GM21423 (cell line): ENCODE data around the gene PPP2R3A.

ENCODE experiments used
- ATAC-seq: cut with Tn5 transposase; IDR thresholded peaks from one replicate; pipeline ENCODE4 v1.9.1; 2021; ENCODE audit warnings: mild to moderate bottlenecking, moderate library complexity; ENCODE audit not compliant: unreplicated experiment

PPP2R3A gene

GRCh38 chr3:135966962-135967274 lies 1.4 kb downstream of the PPP2R3A start:
- no peak for ATAC-seq

GRCh38 chr3:135967867-135968266 lies 2.3 kb downstream of the PPP2R3A start:
- ATAC-seq, result no peak

GRCh38 chr3:135970506-135971116 lies 5.1 kb downstream of the PPP2R3A start:
- no peak for ATAC-seq

- no peak for ATAC-seq
These were observed 8.3 kb downstream of the PPP2R3A start for GRCh38 chr3:135973841-135974240.

GRCh38 chr3:135975053-135975452 lies 9.5 kb downstream of the PPP2R3A start:
- ATAC-seq, result no peak

- ATAC-seq, result no peak
These were observed 10.0 kb downstream of the PPP2R3A start for GRCh38 chr3:135975536-135975935.

- no peak for ATAC-seq
These were observed 14.8 kb downstream of the PPP2R3A start for GRCh38 chr3:135980343-135980742.

GRCh38 chr3:135981701-135982403 lies 16.3 kb downstream of the PPP2R3A start:
- ATAC-seq, result no peak

GRCh38 chr3:135982404-135982761 lies 16.9 kb downstream of the PPP2R3A start:
- ATAC-seq, result no peak

GRCh38 chr3:135982922-135983581 lies 17.5 kb downstream of the PPP2R3A start:
- no peak for ATAC-seq

- ATAC-seq, result no peak
These were observed 22.1 kb downstream of the PPP2R3A start for GRCh38 chr3:135987661-135988060.

- no peak for ATAC-seq
These were observed 23.7 kb downstream of the PPP2R3A start for GRCh38 chr3:135989242-135989641.

- no peak for ATAC-seq
These were observed 25.4 kb downstream of the PPP2R3A start for GRCh38 chr3:135990903-135991302.

GRCh38 chr3:135991621-135992020 lies 26.1 kb downstream of the PPP2R3A start:
- no peak for ATAC-seq

GRCh38 chr3:135992072-135992471 lies 26.5 kb downstream of the PPP2R3A start:
- no peak for ATAC-seq

GRCh38 chr3:135994708-135995337 lies 29.3 kb downstream of the PPP2R3A start:
- ATAC-seq, result no peak

GRCh38 chr3:135995766-135996165 lies 30.2 kb downstream of the PPP2R3A start:
- ATAC-seq, result no peak

GRCh38 chr3:135997554-135998320 lies 32.2 kb downstream of the PPP2R3A start:
- no peak for ATAC-seq

GRCh38 chr3:136008221-136008620 lies 42.7 kb downstream of the PPP2R3A start:
- ATAC-seq, result no peak

- ATAC-seq, result no peak
These were observed 43.4 kb downstream of the PPP2R3A start for GRCh38 chr3:136008732-136009470.

GRCh38 chr3:136018876-136019275 lies 53.3 kb downstream of the PPP2R3A start:
- ATAC-seq, result no peak
